SK-N-DZ (cell line): ENCODE results near the gene ACACA.

Source experiments
- DNase-seq: peaks from one replicate; pipeline ENCODE4 v3.0.0-alpha.2; 2015; ENCODE audit warnings: low spot score

ACACA gene

DNA sequence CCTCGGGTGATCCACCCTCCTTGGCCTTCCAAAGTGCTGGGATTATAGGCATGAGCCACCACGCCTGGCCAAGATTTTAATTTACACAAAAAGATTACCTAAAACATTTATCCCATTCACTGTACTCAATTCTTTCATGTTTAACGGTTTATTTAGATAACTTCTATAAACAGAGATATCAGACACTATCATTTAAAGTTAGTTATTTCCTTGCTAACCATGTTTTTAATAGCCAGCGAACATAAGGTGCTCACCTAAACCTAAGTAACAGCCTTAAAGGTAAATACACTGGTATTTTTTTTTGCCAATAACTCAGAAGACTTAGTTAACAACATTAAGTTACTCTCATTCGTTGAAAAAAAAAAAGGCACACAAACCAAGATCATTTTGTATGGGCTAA is 112.9 kb downstream of the ACACA start:
- DNase-seq = no peak

DNA sequence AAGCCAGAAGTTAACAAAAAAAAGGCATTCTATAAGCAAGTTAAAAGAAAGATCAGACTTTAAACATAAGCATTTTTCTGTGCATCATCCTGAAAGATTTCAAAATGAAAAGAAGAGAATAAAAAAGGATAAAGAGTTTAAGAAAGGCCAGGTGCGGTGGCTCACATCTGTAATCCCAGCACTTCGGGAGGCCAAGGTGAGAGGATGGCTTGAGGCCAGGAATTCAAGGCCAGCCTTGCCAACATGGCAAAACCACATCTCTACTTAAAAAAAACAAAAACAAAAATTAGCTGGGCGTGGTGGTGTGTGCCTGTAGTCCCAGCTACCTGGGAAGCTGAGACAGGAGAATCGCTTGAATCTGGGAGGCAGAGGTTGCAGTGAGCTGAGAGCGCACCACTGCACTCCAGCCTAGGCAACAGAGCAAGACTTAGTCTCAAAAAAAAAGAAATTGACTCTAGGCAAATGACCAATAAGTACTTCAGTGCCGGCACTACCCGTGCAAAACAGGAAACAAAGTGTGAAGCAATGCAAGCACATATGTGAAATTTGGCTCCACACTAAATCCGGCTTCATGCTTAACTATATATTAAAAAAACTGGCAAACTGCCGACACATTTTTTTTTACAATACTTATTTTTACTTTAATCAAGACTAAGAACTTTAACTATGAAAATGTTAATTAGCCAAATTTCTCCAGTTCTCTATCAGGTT is 114.1 kb downstream of the ACACA start:
- no peak for DNase-seq

DNA sequence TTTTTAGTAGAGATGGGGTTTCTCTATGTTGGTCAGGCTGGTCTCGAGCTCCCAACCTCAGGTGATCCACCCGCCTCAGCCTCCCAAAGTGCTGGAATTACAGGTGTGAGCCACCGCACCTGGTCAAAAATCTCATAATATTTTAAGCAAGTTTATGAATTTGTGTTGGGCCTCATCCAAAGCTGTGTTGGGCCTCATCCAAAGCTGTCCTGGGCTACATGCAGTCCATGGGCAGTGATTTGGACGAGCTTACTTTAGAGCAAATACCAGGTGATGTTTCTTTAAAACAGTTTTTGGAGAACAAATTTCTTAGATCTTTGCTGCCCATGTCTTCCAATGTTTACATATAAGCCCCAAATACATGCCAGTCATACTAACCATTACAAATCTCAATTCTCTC is 115.3 kb downstream of the ACACA start:
- DNase-seq = no peak

DNA sequence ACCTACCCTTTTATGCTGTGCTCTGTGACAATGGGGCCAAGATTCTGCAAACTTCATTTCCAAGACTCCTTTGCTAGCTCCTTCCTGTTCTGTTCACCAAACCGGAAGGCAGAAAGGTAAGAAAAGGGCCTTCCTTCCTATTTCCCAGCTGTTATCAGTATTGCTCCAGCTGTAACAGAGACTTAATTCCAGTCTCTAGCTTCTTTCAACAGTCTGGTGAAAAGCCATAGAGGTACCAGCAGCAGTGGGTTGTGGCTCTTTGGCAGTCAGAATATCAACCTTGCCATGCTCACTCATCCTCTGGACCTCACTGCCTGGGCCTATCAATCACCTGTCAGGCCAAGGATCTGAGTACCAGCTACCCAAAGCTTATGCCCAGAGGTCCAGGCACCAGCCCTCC is 120.2 kb downstream of the ACACA start:
- DNase-seq = no peak

DNA sequence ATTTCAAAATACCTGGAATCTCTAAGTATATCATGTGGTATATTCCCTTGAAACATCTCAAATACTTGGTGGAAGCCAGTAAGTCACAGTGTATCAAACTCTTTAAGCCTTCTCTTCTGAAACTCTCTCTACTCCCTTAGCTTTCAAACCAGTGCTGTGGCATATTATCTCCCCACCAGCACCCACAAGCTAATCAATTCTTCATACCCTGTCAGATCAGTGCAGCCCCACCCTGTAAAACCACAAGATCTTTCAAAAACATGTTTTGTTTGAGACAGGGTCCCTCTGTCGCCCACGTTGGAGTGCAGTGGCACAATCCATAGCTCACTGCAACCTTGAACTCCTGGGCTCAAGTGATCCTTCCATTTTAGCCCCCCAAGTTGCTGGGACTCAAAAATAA is 122.4 kb downstream of the ACACA start:
- no peak for DNase-seq

DNA sequence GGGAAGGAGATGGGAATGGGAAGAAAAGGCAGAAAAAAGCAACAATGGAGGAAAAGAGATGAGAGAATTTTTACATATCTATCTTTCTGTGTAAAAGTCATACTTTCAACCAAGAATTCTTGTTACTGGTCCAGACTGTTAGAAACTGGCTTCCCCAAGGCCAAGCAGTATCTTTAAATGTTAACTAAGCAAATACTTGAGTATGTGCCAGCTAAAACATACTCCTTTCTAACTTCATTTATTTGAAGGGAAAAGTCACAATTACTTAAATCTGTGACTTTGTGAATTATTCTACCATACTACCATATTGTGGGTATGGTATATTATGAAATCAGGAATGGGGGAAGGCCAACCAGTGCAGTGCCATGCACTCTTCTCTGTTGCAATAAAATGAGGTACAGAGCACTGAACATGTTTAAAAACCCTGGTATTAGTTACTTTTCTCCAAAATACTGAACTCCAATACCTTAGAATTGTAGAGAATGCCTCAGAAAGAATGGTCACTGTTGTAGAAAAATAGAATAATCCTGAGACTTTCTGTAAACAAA is 123.1 kb downstream of the ACACA start:
- no peak for DNase-seq

DNA sequence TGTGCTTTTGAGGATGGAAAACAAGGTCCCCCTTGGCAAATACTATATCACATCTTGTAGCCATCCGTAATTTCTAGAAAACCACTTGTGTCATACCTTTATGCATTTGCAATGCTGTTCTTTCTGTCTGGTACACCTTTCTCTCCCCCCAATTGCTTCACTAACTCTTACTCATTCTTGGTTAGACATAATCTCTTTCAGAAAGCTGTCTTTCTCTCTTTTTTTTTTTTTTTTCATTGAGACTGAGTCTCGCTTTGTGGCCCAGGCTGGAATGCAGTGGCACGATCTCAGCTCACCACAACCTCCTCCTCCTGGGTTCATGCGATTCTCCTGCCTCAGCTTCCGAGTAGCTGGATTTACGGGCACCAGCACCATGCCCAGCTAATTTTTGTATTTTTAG is 125.8 kb downstream of the ACACA start:
- no peak for DNase-seq

DNA sequence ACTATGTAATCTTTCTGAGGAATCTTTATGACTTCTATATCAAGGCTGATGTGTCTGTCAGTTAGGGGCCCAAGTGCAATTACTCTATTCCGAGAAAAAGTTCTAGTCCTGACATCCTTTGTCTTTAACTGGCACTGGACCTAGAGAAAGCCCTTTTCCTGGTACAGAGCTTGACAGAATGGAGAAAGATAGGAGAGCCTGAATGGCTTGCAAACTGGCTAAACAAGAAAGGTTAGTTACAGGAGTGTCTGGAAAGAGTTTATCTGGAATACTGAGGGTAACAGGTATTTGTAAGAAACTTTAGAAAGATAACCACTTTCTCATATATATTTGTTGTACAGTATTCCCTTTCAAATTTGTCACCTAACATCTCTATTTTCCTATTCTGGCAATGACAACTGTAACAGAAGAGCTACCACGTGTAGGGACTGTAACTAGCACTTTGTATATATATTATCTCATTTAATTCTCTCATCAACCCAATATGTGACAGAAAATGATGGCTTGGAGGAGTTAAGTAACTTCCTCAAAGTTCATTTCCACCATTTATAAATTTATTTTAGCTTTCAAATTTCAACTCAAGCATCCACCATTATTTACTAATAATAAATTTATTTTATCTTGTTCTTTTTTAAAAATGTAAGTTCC is 128.3 kb downstream of the ACACA start:
- DNase-seq = no peak

DNA sequence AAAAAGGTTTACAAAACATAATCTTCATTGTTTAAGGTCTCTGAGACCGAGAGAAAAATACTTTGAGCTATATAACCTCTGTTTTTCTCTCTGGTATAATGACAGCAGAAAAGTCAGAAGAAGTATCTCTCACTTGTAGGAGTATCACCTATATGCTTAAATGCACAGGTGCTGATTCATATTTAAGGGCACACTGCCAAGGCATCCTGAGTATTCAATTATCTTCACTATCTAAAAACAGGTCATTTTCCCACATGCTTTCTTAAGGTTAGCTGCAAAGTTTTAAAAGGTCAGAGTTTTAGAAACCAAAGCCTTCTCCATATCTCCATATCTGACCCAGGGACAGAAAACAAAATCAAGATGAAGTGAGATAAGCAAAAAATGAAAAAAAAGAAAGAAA is 130.2 kb downstream of the ACACA start:
- no peak for DNase-seq

DNA sequence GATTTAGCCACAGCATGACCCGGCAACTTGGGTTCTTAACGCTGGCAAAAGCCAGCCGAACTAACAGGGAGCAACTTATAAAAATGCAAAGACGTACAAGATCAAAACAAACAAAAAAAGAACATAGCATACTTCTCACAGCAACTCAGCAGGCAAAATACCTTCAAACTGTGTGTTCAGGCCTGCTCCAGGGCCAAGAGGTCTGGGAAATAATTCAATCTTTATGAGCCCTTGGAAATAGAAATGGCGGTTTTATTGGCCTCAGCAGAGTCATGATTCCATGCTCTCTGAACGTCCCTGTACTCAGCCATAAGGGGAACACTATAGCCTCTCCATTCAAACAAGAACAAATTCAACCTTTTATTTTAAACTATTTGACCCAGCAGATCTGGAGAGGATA is 132.2 kb downstream of the ACACA start:
- no peak for DNase-seq

DNA sequence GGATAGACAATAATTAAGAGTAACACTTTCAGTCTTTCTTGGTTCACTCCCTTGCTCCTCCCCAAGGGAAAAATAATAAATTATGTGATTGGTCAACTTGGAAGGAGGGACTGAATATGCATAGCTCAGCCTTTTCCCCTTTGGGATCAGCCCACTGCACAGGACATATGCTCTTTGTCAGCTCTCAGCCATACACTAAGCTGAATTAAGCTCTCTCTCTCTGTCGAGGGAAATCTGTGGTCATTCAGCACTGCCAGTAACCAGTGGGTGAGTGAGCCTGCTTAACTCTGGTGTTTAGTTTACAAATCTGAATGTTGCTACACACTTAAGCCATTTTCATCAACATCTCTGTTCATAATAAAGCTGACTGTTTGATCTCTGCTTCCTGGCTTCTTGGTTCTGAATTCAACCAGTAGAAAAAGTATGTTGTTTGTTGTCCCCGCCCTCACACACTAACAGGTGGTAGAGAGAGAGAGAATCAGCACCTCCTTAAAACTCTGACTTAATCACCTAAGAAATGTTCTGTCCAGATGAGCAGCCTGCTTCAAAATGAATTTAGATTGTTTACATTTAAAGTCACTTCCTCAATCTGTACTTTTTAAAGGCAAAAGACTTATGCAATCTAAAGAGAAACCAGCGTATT is 133.1 kb downstream of the ACACA start:
- DNase-seq = no peak

DNA sequence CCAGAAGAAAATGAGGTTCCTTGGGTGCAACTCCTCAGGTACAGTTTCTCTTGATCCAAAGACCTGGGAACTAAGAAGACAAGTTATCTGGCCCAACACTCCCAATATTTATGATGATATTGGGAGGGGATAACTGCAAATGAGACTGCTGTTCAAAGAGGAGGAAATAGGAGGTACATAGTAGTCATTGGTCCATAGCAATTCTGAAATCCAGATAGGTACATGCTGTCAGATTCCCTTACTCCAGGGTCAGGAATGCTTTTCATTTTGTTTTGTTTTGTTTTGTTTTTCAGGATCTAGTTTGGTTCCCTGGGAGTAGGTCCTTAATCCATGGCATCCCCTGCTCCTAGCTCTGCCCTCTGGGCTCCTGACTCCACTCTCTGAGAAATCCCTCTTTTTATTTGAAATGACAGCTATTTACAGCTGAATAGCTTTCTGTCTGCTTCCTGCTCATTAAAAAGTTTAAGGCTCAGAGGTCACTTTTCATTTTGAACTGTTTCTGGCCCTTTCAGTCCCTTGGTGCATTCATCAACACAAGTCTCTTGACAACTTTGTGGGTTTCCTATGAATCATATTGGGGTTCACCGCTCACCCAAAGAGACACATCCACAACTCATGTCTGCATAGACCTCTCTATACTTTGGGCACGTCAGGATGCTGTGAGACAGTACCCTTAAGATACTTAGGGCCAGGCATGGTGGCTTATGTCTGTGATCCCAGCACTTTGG is 141.0 kb downstream of the ACACA start:
- DNase-seq = no peak

DNA sequence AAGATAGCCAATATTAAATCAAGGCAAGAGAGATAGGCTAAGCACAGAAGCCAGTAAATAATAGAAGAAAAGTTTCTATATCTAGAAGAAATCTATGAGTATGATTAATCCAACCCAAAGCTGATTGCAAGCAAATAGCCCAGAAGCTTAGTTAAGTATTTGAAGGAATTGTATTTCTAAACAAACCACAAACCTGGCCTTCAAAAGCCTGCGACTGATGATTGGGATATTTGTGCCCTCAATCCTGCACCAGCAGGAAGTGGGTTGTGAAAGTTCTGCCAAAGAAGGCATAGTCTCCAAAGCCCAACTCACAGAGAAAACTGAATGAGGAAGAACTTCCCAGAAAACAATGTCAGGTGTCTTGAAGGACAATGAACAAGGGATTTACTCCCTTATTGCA is 145.3 kb downstream of the ACACA start:
- DNase-seq = no peak

DNA sequence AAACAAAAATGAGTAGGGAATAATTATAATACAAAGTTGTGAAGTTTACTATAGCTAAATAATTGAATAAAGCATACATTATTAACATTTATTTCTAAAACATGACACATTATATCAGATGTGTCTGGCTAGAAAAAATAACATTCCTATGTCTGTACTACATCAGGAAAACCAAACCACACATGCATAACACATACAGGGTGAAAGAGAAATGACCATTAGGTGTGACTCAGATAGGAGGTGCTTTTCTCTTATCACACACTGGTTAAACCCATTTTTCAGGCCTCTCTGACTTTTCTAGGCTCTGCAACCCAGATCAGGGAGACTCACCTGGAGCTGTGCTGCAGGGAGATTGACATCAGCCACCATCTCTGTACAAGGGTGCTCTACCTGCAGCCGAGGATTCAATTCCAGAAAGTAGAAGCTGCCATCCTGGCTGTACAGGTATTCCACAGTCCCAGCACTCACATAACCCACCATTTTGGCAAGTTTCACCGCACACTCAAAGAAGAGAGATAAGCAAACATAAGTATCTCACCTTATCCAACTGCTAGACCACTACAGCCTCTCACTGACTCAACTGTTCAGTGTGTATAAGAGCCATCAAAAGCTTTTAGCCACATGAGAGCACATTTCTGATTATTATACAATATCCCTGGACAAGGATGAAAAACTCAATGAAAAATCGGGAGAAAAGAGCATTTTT is 147.5 kb downstream of the ACACA start:
- DNase-seq = no peak

DNA sequence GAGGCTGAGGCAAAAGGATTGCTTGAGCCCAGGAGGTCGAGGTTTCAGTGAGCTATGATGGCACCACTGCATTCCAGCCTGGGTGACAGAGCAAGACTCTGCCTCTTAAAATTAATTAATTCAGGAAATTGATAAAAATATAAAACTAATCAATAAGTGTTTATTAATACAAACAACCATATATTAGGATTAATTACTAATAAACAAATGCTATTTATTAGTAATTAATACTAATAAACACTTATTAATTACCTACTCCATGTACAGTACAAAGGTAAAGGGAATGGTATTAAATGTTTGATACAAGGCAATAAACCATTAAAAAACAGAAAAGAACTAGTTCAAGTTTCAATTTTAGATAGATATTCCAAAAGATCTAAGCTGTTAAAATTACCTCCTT is 150.0 kb downstream of the ACACA start:
- no peak for DNase-seq

DNA sequence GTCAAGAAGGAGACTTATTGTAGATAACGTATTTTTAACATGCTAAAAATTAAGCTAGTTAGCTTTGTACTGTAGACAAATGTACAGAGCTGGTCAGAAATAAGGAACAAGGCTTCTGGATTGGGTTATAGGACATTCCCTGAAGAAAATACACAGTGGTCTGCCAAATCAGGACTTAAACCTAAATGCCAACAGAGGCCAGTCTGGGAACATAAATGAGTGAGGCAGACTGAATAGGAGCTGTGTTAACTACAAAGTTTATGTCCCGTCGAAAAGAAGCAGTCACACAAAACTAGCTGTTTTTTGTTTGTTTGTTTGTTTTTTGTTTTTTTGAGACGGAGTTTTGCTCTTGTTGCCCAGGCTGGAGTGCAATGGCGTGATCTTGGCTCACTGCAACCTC is 151.2 kb downstream of the ACACA start:
- DNase-seq = no peak

DNA sequence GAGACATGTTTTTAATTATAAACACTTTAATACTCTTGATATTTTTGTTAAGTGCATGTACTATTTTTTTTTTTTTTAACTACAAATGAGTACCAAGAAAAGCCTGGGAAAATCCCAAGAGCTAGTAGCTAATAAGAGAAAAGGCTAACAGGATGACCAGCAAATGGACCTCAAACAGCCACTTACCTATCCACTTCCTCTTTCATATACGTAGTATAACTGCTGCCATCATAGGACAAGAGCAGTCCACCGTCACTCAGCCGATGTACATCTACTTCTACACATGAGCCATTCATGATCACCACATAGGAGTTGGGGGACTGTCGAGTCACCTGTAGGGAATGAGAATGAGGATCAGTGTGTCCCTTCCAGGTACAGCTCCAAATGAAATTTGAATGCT is 158.8 kb downstream of the ACACA start:
- DNase-seq = no peak

DNA sequence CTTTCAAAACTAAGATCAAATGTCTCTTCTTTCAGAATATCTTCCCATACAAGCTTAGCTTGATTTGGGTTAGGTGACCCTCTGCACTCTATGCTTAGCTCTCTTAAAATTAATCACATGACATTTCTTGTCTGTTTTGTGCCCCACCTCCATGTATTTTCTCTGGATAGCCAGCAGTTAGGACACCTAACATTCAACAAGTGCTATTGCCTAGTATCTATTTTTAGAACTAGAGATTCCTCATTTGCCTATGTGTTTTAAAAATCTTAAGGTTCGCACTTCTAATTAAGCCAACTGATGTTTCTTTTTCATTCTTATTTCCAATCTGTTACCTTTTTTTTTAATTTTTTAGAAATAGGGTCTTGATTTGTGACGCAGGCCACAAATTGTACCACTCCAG is 160.6 kb downstream of the ACACA start:
- no peak for DNase-seq

DNA sequence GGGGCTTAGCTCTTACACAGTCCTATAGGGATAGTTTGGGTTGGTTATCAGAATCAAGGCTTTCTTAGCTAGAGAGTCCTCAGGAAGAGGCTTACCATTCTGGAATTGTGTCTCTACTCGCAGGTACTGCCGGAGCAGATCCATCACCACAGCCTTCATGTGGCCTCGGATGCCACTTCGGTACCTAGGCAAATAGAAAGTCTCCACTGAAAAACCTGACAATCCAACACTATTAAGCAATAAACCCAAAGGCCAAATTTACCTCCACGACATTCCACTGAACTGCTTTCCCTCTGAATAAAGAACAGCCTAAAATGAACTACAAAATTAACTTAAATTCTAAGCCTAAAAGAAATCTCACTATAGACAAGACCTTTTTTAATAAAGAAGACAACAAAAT is 166.3 kb downstream of the ACACA start:
- no peak for DNase-seq

DNA sequence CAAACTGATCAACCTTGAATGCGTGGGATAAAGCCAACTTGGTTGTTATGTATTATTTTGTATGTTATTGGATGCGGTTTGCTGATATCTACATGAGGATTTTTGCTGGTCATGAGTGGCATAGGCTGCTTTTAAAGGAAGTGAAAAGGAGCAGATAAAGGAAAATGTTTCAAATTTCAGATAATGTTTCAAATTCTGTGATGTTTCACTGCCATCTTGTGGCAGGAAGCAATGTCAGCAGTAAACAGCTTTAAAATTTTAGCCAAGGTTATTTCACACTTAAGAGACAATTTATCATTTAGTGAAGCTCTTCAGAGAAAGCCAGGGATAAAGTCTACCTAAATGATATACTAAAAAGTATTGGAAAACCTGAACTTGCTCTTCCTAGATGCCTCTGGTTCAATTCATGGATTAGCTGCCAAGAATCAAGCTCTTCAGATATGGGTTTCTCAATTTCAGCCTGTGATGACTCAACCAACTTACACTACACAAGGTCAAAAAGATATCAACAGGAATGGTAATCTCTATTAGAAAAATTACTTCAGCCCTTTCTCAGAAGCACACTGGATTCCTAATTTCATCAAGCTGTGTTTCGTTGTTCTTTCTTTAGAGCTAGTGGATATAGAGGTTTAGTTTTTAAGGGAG is 166.8 kb downstream of the ACACA start:
- DNase-seq = no peak

DNA sequence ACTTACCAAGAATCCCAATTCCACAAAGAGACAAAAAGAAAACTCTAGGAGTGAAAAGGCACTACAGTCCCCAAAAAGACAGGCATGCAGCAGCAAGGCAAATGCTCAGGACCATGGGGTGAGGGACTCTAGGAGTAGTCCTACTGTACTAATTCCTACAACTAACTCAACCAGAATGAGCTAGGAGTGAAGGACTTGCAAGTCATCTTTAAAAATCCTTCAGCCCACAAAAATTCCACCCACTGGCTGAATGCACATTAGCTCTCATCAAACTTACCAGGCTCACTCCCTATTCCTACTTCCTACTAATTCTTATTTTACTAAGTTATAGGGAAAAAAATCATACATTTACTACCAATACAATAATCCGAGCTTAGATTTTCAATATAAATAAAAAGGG is 172.5 kb downstream of the ACACA start:
- DNase-seq = no peak
